ENCODE measurements around the gene CDH13.

The CDH13 gene

GRCh38 chr16:82953517-82953916 is 326.7 kb downstream of the CDH13 start:
- no peak for DNase-seq (ENCODE audit: low read depth)

DNA sequence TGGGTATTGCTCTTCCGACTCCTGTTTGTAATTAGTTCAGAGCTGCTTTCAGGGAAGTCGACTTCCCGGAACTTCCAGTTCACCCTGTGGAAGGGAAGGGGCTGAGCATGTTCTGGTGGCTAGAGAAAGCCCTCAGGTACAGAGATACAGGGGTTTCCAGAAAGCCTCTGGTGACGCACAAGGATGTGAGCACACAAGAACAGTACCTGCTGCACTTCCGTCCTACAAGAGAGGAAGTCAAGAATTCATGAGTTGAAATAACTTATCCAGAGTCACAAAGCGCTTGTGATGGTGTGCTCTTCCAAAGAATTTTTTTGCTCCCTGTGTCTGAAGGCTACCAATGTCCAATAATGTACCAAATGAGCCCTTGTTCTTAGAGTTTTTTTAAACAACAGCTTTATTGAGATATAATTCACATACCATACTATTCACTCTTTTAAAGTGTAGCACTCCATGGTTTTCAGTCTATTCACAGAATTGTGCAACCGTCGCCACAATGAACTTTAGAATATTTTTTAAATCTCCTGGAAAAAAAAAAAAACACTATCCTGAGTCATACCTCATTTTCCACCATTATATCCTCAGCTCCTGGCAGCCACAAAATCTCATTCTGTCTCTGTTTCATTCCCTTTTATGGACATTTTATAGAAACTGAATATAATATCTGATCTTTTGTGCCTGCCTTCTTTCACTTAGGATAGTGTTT is 327.6 kb downstream of the CDH13 start:
- no peak for DNase-seq (ENCODE audit: low read depth)

GRCh38 chr16:82955741-82956348 is 329.1 kb downstream of the CDH13 start:
- no peak for DNase-seq (ENCODE audit: low read depth)

- DNase-seq (ENCODE audit: low read depth): no peak
Measured at GRCh38 chr16:82957212-82957611, 330.4 kb downstream of the CDH13 start.

GRCh38 chr16:82960918-82961317 is 334.1 kb downstream of the CDH13 start:
- DNase-seq (ENCODE audit: low read depth): no peak

DNA sequence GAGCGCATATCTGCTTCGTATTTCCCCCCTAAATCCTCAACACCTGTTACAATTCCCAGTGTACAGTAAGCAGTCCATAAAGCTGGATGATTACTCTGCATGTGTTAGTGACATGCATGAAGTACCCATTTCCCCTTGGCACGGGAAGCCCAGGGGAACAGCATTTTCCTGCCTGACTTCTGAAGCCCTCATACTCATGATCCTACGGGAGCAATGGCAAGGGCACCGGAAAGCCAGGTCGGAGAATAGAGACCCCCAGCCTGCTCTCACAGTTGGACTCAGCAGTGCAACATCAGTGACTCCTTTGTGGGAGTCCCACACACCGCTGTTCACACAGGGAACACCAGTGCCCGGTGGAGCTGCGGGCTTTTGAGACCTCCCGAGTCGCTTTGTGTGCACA is 336.9 kb downstream of the CDH13 start:
- DNase-seq (ENCODE audit: low read depth): no peak

DNA sequence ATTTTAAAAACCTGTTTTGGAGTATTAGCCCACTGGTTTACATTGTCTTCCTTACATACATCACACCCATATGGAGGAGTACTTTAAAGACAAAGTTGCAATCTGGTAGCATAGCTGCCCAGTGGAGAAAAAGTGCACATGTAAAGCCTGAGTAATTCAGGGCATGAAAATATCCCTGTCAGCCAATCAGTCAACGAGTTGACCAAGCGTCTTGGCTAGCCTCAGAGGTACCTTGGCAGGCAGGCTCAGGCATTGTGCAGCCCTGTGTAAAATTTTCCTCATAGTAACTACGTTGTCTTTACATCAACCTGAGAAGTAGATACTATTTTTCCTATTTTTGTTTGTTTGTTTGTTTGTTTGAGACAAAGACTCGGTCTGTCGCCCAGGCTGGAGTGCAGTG is 339.0 kb downstream of the CDH13 start:
- no peak for DNase-seq (ENCODE audit: low read depth)

GRCh38 chr16:82967424-82967823 is 340.7 kb downstream of the CDH13 start:
- no peak for DNase-seq (ENCODE audit: low read depth)

GRCh38 chr16:82971126-82971525 is 344.4 kb downstream of the CDH13 start:
- DNase-seq (ENCODE audit: low read depth): no peak

GRCh38 chr16:82972331-82972919 is 345.7 kb downstream of the CDH13 start:
- no peak for DNase-seq (ENCODE audit: low read depth)

DNA sequence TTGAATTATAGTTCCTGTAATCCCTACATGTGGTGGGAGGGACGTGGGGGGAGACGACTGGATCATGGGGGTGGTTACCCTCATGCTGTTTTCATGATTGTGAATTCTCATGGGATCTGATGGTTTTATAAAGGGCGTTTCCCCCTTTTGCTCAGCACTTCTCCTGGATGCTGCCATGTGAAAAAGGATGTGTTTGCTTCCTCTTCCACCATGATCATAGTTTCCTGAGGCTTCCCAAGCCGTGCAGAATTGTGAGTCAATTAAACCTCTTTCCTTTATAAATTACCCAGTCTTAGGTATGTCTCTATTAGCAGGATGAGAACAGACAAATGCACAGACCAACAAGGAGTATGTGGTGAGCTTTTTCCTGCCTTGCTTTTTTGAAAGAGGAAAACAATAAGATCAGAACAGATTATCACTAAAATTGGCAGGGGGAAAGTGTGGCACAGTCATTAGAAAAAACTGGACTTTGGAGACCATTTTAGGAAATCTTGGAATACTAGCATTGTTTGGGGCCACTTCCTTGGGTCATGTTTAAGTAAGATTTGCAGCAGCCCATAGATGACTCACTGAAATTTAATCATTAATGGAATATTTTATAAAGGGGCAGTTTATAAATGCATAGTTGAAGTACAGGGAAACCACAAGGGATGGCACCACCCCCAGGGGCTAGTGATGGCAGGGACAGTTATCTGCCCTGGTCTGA is 352.8 kb downstream of the CDH13 start:
- no peak for DNase-seq (ENCODE audit: low read depth)

DNA sequence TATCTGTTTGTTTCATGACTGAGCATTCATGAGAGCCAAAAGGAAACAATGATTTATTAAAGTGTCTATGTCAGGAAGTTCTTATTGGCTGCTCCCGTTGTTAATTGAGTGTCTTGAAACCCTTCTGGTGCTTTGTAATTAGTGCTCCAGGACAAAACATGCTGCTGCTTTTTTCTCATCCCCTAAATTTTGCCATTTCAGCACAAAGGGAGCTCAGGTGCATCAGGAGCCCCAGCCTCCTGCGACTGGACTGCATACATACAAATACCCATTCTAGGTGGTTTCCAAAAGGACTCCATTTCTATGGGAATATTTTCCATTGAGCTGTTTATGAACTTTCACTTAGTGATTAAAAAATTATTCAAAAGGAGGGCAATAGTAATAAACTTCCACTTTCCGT is 354.0 kb downstream of the CDH13 start:
- DNase-seq (ENCODE audit: low read depth): no peak

GRCh38 chr16:82987767-82988166 is 361.0 kb downstream of the CDH13 start:
- no peak for DNase-seq (ENCODE audit: low read depth)

DNA sequence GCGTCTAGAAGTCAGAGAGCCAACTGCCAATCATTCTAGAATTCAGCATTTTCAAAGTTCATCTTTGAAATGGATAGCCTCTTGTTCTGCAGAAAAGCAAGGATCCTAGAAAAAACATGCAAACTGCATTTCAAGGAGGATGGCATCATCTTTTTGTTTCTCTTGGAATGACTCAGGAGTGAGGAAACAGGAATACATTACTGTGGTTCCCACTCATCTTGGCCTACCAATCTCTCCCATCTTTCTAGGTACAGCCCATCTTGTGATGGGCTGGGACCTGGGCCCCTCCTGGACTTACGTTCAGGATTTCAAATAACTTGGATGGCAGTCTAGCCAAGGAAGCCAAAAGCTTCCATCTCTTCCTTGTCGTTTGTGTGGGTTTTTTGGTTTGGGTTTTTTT is 363.4 kb downstream of the CDH13 start:
- DNase-seq (ENCODE audit: low read depth): no peak

- no peak for DNase-seq (ENCODE audit: low read depth)
Measured at GRCh38 chr16:82991410-82991809, 364.6 kb downstream of the CDH13 start.

DNA sequence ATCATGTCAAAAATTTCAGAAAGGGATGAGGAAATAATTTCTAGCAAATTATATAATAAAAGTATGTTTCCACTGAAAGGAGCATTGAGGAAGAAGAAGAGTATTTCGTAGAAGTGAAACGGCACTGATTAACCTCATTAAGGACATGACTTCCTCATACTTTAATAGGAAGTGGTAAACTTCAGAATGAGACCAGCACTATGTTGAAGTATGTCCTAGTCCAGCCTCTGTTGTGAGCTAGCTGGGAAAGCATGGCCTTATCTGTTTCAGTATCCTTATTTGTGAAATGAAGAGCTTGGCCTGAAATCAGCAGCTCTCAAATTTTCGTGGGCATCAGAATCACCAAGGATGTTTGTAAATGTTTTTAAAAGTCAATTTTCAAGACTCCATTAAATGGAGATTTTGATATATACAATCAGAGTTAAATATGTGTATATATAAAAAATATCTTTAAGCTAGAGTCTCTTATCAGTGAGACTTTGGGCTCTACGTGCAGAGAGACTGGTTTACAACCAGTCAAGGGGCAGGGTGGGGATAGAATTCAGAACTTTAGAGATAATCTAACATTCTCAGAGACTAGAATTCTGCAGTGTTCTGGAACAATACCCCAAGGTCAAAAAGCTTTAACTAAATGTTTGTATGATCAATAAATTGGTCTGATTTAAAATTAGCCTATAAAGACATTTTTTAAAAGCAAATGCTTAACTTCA is 365.4 kb downstream of the CDH13 start:
- DNase-seq (ENCODE audit: low read depth): no peak

- no peak for DNase-seq (ENCODE audit: low read depth)
Measured at GRCh38 chr16:82992786-82993185, 366.0 kb downstream of the CDH13 start.

DNA sequence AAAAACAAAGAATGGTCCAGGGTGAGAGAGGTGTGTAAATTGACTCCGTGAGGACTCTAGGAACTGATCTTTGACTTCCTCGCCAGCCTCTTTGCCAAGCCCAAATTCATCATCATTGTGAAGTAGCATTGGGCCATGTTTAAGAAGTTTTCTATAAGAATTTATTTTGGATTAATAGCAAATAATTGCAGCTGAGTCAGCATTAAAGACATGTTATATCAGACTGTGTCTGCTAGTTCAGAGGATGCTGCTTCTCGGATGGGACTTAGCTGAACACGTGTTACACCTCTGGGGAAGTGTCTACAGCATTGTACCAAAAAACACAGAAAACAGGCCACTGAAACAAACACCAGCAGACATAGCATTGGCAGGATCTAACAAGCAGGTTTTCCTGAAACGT is 366.6 kb downstream of the CDH13 start:
- no peak for DNase-seq (ENCODE audit: low read depth)

GRCh38 chr16:82993926-82994325 is 367.2 kb downstream of the CDH13 start:
- DNase-seq (ENCODE audit: low read depth): no peak

DNA sequence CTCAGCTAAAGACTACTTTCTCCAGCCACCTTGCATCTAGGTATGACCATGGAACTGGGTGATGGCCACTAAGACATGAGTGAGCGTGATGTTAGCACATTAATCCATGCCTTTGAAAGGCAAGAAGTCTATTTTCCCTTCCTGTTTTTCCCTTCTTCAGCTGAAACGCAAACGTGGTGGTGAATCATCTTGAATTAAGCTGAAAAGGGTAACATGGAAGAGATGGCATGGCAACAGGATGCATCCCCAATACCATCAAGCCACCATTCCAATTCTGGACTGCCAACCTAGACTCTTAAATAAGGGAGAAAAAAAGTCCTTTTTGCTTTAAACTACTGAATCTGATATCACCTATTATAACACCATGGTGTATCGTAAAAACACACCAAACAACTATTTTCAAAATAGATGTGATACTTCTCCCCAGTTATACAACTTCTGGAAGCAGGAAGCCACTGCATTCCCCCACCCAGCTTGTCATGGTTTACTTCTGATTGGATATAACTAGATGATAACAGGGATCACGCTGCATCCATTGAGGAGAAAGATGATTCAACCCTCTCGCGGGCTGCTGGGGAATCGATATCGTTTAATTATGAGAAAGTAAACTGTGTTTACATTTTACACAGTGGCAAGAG is 368.6 kb downstream of the CDH13 start:
- DNase-seq (ENCODE audit: low read depth): no peak

- DNase-seq (ENCODE audit: low read depth): no peak
Measured at GRCh38 chr16:82995924-82996441, 369.2 kb downstream of the CDH13 start.

DNA sequence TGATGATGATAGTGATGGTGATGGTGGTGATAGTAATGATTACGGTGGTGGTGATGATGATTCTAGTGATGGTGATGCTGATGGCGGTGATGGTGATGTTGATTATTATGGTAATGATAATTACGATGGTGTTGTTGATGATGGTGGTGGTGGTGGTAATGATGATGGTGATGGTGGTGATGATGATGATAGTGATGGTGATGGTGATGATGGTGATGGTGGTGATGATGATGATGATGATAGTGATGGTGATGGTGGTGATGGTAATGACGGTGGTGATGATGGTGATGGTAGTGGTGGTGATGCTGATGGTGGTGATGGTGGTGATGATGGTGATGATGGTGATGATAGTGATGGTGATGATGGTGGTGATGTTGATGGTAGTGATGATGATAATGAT is 370.0 kb downstream of the CDH13 start:
- no peak for DNase-seq (ENCODE audit: low read depth)

All from stimulated activated CD4-positive, alpha-beta T cell treated with anti-CD3 and anti-CD28 coated beads, Interleukin-2, amount 100 ng/mL, for 4 hours (primary cell).